C4-2B (cell line): ENCODE results near the gene EPHB2.

Source experiments
- CTCF ChIP-seq: fragments of 450-650 bp; conservative IDR thresholded peaks from 2 replicates; pipeline ENCODE4 v1.5.1; 2017; ENCODE audit warnings: mild to moderate bottlenecking
- ZFX ChIP-seq: fragments of 450-650 bp; IDR thresholded peaks from 2 replicates; pipeline ENCODE4 v1.6.1; 2017

- TF ChIP-seq CTCF (no peak), ZFX (no peak)
Measured at GRCh38 chr1:22662318-22662717, 48.3 kb upstream of the EPHB2 start.
